Measurements from ENCODE around the gene DSCAM.

The DSCAM gene

GRCh38 chr21:40388046-40388445 lies 458.9 kb downstream of the DSCAM start:
- DNase-seq, result no peak
- in situ Hi-C loops (cut with HindIII; ENCODE audit: low pct_ligation_motif_present, low pct_unique_long_range_greater_than_20kb, low sequenced_read_pairs), result no loop called here

- DNase-seq, result no peak
- in situ Hi-C loops (cut with HindIII; ENCODE audit: low pct_ligation_motif_present, low pct_unique_long_range_greater_than_20kb, low sequenced_read_pairs), result no loop called here
Observed at GRCh38 chr21:40386981-40387747, 459.8 kb downstream of the DSCAM start.

GRCh38 chr21:40386294-40386911 lies 460.6 kb downstream of the DSCAM start:
- DNase-seq, result peak; percentile 38
- in situ Hi-C loops (cut with HindIII; ENCODE audit: low pct_ligation_motif_present, low pct_unique_long_range_greater_than_20kb, low sequenced_read_pairs), result no loop called here

- in situ Hi-C loops (cut with HindIII; ENCODE audit: low pct_ligation_motif_present, low pct_unique_long_range_greater_than_20kb, low sequenced_read_pairs), result no loop called here
- DNase-seq, result no peak
Observed at GRCh38 chr21:40385883-40386282, 461.1 kb downstream of the DSCAM start.

- no peak for DNase-seq
Observed at GRCh38 chr21:40383951-40384350, 463.0 kb downstream of the DSCAM start.

GRCh38 chr21:40381111-40381510 lies 465.8 kb downstream of the DSCAM start:
- in situ Hi-C loops (cut with HindIII; ENCODE audit: low pct_ligation_motif_present, low pct_unique_long_range_greater_than_20kb, low sequenced_read_pairs), result no loop called here
- DNase-seq, result no peak

More at GRCh38 chr21:40383951-40384350, 463.0 kb downstream of the DSCAM start:
- in situ Hi-C loops (cut with HindIII; ENCODE audit: low pct_ligation_motif_present, low pct_unique_long_range_greater_than_20kb, low sequenced_read_pairs), result no loop called here

GRCh38 chr21:40379881-40380810 lies 466.8 kb downstream of the DSCAM start:
- no peak for DNase-seq
- in situ Hi-C loops (cut with HindIII; ENCODE audit: low pct_ligation_motif_present, low pct_unique_long_range_greater_than_20kb, low sequenced_read_pairs), result no loop called here

- in situ Hi-C loops (cut with HindIII; ENCODE audit: low pct_ligation_motif_present, low pct_unique_long_range_greater_than_20kb, low sequenced_read_pairs), result no loop called here
- no peak for DNase-seq
Observed at GRCh38 chr21:40377135-40377534, 469.8 kb downstream of the DSCAM start.

GRCh38 chr21:40373761-40374160 lies 473.2 kb downstream of the DSCAM start:
- no peak for DNase-seq
- in situ Hi-C loops (cut with HindIII; ENCODE audit: low pct_ligation_motif_present, low pct_unique_long_range_greater_than_20kb, low sequenced_read_pairs), result no loop called here

GRCh38 chr21:40372506-40372905 lies 474.5 kb downstream of the DSCAM start:
- no peak for DNase-seq
- in situ Hi-C loops (cut with HindIII; ENCODE audit: low pct_ligation_motif_present, low pct_unique_long_range_greater_than_20kb, low sequenced_read_pairs), result no loop called here

- in situ Hi-C loops (cut with HindIII; ENCODE audit: low pct_ligation_motif_present, low pct_unique_long_range_greater_than_20kb, low sequenced_read_pairs), result no loop called here
Observed at GRCh38 chr21:40371329-40371728, 475.6 kb downstream of the DSCAM start.

GRCh38 chr21:40356644-40357043 lies 490.3 kb downstream of the DSCAM start:
- in situ Hi-C loops (cut with HindIII; ENCODE audit: low pct_ligation_motif_present, low pct_unique_long_range_greater_than_20kb, low sequenced_read_pairs), result no loop called here
- DNase-seq, result no peak

More at GRCh38 chr21:40371329-40371728, 475.6 kb downstream of the DSCAM start:
- DNase-seq, result no peak

- DNase-seq, result no peak
- in situ Hi-C loops (cut with HindIII; ENCODE audit: low pct_ligation_motif_present, low pct_unique_long_range_greater_than_20kb, low sequenced_read_pairs), result no loop called here
Observed at GRCh38 chr21:40355076-40355475, 491.9 kb downstream of the DSCAM start.

- DNase-seq, result no peak
- in situ Hi-C loops (cut with HindIII; ENCODE audit: low pct_ligation_motif_present, low pct_unique_long_range_greater_than_20kb, low sequenced_read_pairs), result no loop called here
Observed at GRCh38 chr21:40351006-40351405, 496.0 kb downstream of the DSCAM start.

- in situ Hi-C loops (cut with HindIII; ENCODE audit: low pct_ligation_motif_present, low pct_unique_long_range_greater_than_20kb, low sequenced_read_pairs), result no loop called here
Observed at GRCh38 chr21:40349591-40349990, 497.4 kb downstream of the DSCAM start.

GRCh38 chr21:40345711-40346321 lies 501.1 kb downstream of the DSCAM start:
- in situ Hi-C loops (cut with HindIII; ENCODE audit: low pct_ligation_motif_present, low pct_unique_long_range_greater_than_20kb, low sequenced_read_pairs), result no loop called here
- no peak for DNase-seq

More at GRCh38 chr21:40349591-40349990, 497.4 kb downstream of the DSCAM start:
- no peak for DNase-seq

GRCh38 chr21:40340357-40340756 lies 506.6 kb downstream of the DSCAM start:
- DNase-seq, result no peak
- in situ Hi-C loops (cut with HindIII; ENCODE audit: low pct_ligation_motif_present, low pct_unique_long_range_greater_than_20kb, low sequenced_read_pairs), result no loop called here

GRCh38 chr21:40339050-40339449 lies 507.9 kb downstream of the DSCAM start:
- DNase-seq, result no peak
- in situ Hi-C loops (cut with HindIII; ENCODE audit: low pct_ligation_motif_present, low pct_unique_long_range_greater_than_20kb, low sequenced_read_pairs), result no loop called here

- DNase-seq, result no peak
- in situ Hi-C loops (cut with HindIII; ENCODE audit: low pct_ligation_motif_present, low pct_unique_long_range_greater_than_20kb, low sequenced_read_pairs), result no loop called here
Observed at GRCh38 chr21:40337981-40338380, 509.0 kb downstream of the DSCAM start.
